Progenitor cell of endocrine pancreas (in vitro differentiated cells): Measurements from ENCODE around the gene SEM1. TPM values are rescaled to one million over a fixed set of nuclear protein-coding genes. Genes with fewer than 3 reads are reported as not detected.

Experiments used
- DNase-seq: peaks from one replicate; pipeline ENCODE4 v3.0.0; 2021; ENCODE audit warnings: low spot score; ENCODE audit not compliant: unreplicated experiment
- H3K27ac Mint-ChIP-seq: 2 replicates; pipeline ENCODE4 v1.8.0; 2021; ENCODE audit warnings: mild to moderate bottlenecking, moderate library complexity, mixed read lengths
- H3K27me3 Mint-ChIP-seq: 2 replicates; pipeline ENCODE4 v1.8.0; 2021; ENCODE audit warnings: mixed read lengths
- H3K36me3 Mint-ChIP-seq: 2 replicates; pipeline ENCODE4 v1.8.0; 2022; ENCODE audit warnings: mixed read lengths; ENCODE audit not compliant: insufficient read depth
- H3K4me1 Mint-ChIP-seq: 2 replicates; pipeline ENCODE4 v1.8.0; 2021; ENCODE audit warnings: low read depth, mixed read lengths
- H3K4me3 Mint-ChIP-seq: 2 replicates; pipeline ENCODE4 v1.8.0; 2021; ENCODE audit warnings: low read depth, mild to moderate bottlenecking, moderate library complexity, mixed read lengths
- H3K9me3 Mint-ChIP-seq: 2 replicates; pipeline ENCODE4 v1.8.0; 2021; ENCODE audit warnings: low read depth, mixed read lengths
- CTCF ChIP-seq: fragments of 200-600 bp; sonication (generic); IDR thresholded peaks from one replicate; pipeline ENCODE4 v1.5.0; 2021; ENCODE audit warnings: antibody characterized with exemption, mild to moderate bottlenecking; ENCODE audit not compliant: unreplicated experiment
- total RNA-seq: library from RNA; stranded (reverse); gene quantifications from 2 replicates; pipeline ENCODE4 v1.2.1, GENCODE V29; 2021

The SEM1 gene
- total RNA-seq, 1 donor from 2014 or later = 64.2 TPM

GRCh38 chr7:96671854-96672253 lies 37.8 kb downstream of the SEM1 start:
- H3K27me3 Mint-ChIP-seq = no peaks in the 10 kb centered on the region
- TF ChIP-seq CTCF = no peak
- DNase-seq = no peak
- no peaks in the 10 kb centered on the region for H3K9me3 Mint-ChIP-seq
- H3K4me1 Mint-ChIP-seq = no peaks in the 10 kb centered on the region
- peaks cover 4% of the 10 kb centered on the region for H3K36me3 Mint-ChIP-seq
- no peak overlapping the region for H3K27ac Mint-ChIP-seq
- H3K4me3 Mint-ChIP-seq = no peak overlapping the region

- no peak overlapping the region for H3K27ac Mint-ChIP-seq
Observed at GRCh38 chr7:96670338-96671289, 39.0 kb downstream of the SEM1 start.

GRCh38 chr7:96669812-96670211 lies 39.8 kb downstream of the SEM1 start:
- H3K27ac Mint-ChIP-seq = no peak overlapping the region
- no peaks in the 10 kb centered on the region for H3K9me3 Mint-ChIP-seq

More at GRCh38 chr7:96670338-96671289, 39.0 kb downstream of the SEM1 start:
- H3K27me3 Mint-ChIP-seq = no peaks in the 10 kb centered on the region
- no peak overlapping the region for H3K4me3 Mint-ChIP-seq
- H3K36me3 Mint-ChIP-seq = peaks cover 4% of the 10 kb centered on the region
- no peak for DNase-seq
- TF ChIP-seq CTCF = no peak
- H3K9me3 Mint-ChIP-seq = no peaks in the 10 kb centered on the region
- no peaks in the 10 kb centered on the region for H3K4me1 Mint-ChIP-seq

GRCh38 chr7:96667026-96667425 lies 42.6 kb downstream of the SEM1 start:
- no peak for TF ChIP-seq CTCF
- H3K27me3 Mint-ChIP-seq = no peaks in the 10 kb centered on the region
- no peaks in the 10 kb centered on the region for H3K9me3 Mint-ChIP-seq
- no peak for DNase-seq
- no peak overlapping the region for H3K4me3 Mint-ChIP-seq
- no peaks in the 10 kb centered on the region for H3K4me1 Mint-ChIP-seq
- H3K27ac Mint-ChIP-seq = no peak overlapping the region
- no peaks in the 10 kb centered on the region for H3K36me3 Mint-ChIP-seq

More at GRCh38 chr7:96669812-96670211, 39.8 kb downstream of the SEM1 start:
- Mint-ChIP-seq H3K4me3 (no peak overlapping the region), H3K27me3 (no peaks in the 10 kb centered on the region), H3K4me1 (no peaks in the 10 kb centered on the region), H3K36me3 (peaks cover 4% of the 10 kb centered on the region)
- no peak for TF ChIP-seq CTCF
- no peak for DNase-seq

- Mint-ChIP-seq H3K27me3 (no peaks in the 10 kb centered on the region), H3K36me3 (no peaks in the 10 kb centered on the region), H3K27ac (no peak overlapping the region), H3K4me1 (no peaks in the 10 kb centered on the region), H3K4me3 (no peak overlapping the region), H3K9me3 (no peaks in the 10 kb centered on the region)
- DNase-seq = no peak
- TF ChIP-seq CTCF = no peak
Observed at GRCh38 chr7:96665689-96666088, 44.0 kb downstream of the SEM1 start.
